Measurements from ENCODE around the gene APIP. TPM values are rescaled to one million over a fixed set of nuclear protein-coding genes. Genes with fewer than 3 reads are reported as not detected.

Gene APIP
- total RNA-seq, 1 donor from 2014 or later: 21.3 TPM

DNA sequence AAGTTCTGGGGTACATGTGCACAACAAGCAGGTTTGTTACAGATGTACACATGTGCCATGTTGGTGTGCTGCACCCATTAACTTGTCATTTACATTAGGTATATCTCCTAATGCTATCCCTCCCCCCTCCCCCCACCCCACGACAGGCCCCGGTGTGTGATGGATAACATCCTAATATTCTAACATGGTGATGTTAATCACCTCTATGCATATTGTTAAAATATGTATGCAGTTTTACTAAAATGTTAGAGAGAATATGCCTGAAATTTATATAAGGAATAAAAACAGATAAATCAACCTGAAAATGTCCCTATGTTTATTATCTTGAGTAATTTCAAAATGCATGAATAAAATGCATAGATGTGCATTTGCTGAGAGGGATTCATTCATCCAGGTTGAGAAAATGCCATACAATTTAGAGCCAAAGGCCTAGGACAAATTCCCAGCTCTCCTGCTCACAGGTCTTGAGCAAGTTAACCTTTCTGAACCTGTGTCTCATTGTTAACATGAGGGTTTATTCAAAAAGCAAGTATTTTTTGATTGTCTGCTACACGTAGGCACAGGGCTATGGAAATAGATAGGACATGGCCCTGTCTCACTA is 38.7 kb downstream of the APIP start:
- no peak overlapping the region for H3K4me3 Mint-ChIP-seq (ENCODE audit: unreplicated experiment)
- peaks cover 33% of the 10 kb centered on the region for H3K36me3 Mint-ChIP-seq (ENCODE audit: unreplicated experiment)
- no peaks in the 10 kb centered on the region for H3K27me3 Mint-ChIP-seq (ENCODE audit: unreplicated experiment)
- no peaks in the 10 kb centered on the region for H3K4me1 Mint-ChIP-seq (ENCODE audit: unreplicated experiment)
- H3K9me3 Mint-ChIP-seq (ENCODE audit: unreplicated experiment): peaks cover 8% of the 10 kb centered on the region
- no peak for DNase-seq (ENCODE audit: extremely low spot score, unreplicated experiment)
- no peak overlapping the region for H3K27ac Mint-ChIP-seq (ENCODE audit: unreplicated experiment)
- TF ChIP-seq, protein P1, sequence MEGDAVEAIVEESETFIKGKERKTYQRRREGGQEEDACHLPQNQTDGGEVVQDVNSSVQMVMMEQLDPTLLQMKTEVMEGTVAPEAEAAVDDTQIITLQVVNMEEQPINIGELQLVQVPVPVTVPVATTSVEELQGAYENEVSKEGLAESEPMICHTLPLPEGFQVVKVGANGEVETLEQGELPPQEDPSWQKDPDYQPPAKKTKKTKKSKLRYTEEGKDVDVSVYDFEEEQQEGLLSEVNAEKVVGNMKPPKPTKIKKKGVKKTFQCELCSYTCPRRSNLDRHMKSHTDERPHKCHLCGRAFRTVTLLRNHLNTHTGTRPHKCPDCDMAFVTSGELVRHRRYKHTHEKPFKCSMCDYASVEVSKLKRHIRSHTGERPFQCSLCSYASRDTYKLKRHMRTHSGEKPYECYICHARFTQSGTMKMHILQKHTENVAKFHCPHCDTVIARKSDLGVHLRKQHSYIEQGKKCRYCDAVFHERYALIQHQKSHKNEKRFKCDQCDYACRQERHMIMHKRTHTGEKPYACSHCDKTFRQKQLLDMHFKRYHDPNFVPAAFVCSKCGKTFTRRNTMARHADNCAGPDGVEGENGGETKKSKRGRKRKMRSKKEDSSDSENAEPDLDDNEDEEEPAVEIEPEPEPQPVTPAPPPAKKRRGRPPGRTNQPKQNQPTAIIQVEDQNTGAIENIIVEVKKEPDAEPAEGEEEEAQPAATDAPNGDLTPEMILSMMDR (IDR thresholded peaks at IDR 0.05): no peak

DNA sequence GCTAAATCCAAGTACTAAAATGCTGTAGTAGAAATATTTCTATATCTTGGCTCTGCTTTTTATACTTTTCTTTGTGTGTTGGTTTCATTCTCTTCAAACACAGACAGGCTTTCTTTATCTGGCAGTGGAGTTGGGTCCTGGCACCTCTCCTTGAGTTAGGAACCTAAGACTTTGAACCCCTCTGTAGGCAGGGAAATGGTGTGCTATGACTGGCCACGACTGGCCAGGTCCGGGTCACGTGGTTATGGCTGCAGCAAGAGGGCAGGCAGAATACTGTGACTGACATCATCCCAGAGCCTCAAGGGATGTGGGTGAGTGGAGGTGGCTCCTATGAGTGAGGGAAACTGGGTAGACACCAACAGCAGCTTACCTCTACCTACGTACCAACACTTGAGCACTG is 42.0 kb downstream of the APIP start:
- no peak for DNase-seq (ENCODE audit: extremely low spot score, unreplicated experiment)
- Mint-ChIP-seq H3K27ac (ENCODE audit: unreplicated experiment) (no peak overlapping the region), H3K4me3 (ENCODE audit: unreplicated experiment) (no peak overlapping the region), H3K4me1 (ENCODE audit: unreplicated experiment) (no peaks in the 10 kb centered on the region), H3K27me3 (ENCODE audit: unreplicated experiment) (no peaks in the 10 kb centered on the region), H3K9me3 (ENCODE audit: unreplicated experiment) (no peaks in the 10 kb centered on the region), H3K36me3 (ENCODE audit: unreplicated experiment) (peaks cover 18% of the 10 kb centered on the region)
- TF ChIP-seq, protein P1 (IDR thresholded peaks at IDR 0.05): no peak

DNA sequence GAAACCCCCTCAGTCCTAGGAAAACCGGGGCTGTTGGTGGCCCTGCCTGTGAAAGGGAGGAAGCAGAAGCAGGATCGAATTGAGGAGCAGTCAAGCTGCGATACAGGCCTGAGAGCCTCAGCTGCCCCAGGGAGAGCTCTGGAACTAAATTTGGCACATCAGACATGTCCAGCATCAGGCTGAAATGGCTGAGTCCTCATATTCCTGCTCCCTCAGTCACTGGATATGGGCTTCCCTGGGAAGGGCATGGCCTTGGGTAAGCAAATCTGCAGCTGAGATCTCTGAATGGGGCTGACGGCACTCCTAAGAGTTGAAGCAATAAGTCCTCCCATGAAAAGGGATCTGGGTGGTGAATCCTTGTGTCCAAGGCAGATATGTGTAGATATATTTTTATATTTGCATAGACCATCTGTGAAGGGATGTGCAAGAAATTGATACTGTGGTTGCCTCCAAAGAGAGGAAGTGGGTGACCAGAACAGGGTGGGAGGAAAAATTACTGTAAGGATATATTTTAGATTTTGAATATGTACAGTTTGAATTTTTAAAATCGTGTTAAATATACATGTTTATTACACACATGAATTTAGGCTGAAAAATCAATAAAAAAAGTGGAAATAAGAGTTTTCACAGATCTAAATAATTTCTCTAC is 45.5 kb downstream of the APIP start:
- Mint-ChIP-seq H3K27me3 (ENCODE audit: unreplicated experiment) (no peaks in the 10 kb centered on the region), H3K9me3 (ENCODE audit: unreplicated experiment) (no peaks in the 10 kb centered on the region), H3K36me3 (ENCODE audit: unreplicated experiment) (peaks cover 14% of the 10 kb centered on the region), H3K4me1 (ENCODE audit: unreplicated experiment) (no peaks in the 10 kb centered on the region), H3K27ac (ENCODE audit: unreplicated experiment) (no peak overlapping the region), H3K4me3 (ENCODE audit: unreplicated experiment) (no peak overlapping the region)
- TF ChIP-seq, protein P1 (IDR thresholded peaks at IDR 0.05): no peak
- DNase-seq (ENCODE audit: extremely low spot score, unreplicated experiment): no peak

DNA sequence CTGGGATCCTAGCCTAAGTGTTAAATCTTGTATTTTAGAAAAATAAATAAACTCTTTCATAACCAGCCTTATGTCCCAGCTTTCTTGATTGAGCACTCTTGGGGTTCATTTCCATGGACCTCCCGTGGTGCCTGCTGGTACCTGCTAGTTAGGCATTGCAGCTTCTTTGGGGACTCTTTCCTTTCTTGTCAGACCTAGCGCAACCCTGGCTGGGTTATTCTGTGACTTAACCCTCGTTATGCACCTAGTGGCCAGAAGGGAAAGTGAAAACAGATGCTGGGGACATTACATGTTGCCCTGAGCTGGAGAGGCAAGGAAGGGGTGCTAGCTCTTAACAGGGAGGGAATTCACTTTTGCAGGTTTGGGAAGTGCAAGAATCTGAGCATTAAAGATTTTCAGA is 46.8 kb downstream of the APIP start:
- Mint-ChIP-seq H3K9me3 (ENCODE audit: unreplicated experiment) (no peaks in the 10 kb centered on the region), H3K4me1 (ENCODE audit: unreplicated experiment) (no peaks in the 10 kb centered on the region), H3K4me3 (ENCODE audit: unreplicated experiment) (no peak overlapping the region), H3K36me3 (ENCODE audit: unreplicated experiment) (peaks cover 6% of the 10 kb centered on the region), H3K27ac (ENCODE audit: unreplicated experiment) (no peak overlapping the region), H3K27me3 (ENCODE audit: unreplicated experiment) (peaks cover 1% of the 10 kb centered on the region)
- DNase-seq (ENCODE audit: extremely low spot score, unreplicated experiment): no peak
- TF ChIP-seq, protein P1 (IDR thresholded peaks at IDR 0.05): peak; percentile 16

DNA sequence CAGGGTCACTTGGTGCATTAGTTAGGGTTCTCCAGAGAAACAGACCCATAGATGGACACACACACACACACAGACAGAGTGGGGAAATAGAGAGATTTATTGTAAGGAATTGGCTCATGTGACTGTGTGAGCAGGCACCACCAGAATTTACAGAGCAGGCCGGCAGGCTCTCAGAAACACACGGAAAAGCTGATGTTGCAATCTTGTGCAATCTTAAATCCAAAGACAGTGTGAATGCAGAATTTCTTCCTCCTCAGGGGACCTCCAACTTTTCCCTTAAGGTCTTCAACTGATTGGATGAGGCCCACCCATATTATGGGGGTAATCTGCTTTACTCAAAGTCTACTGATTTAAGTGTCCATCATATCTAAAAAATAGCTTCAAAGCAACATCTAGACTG is 49.8 kb downstream of the APIP start:
- H3K4me1 Mint-ChIP-seq (ENCODE audit: unreplicated experiment): no peaks in the 10 kb centered on the region
- TF ChIP-seq, protein P1 (IDR thresholded peaks at IDR 0.05): no peak
- H3K27me3 Mint-ChIP-seq (ENCODE audit: unreplicated experiment): peaks cover 10% of the 10 kb centered on the region
- H3K9me3 Mint-ChIP-seq (ENCODE audit: unreplicated experiment): no peaks in the 10 kb centered on the region
- no peak for DNase-seq (ENCODE audit: extremely low spot score, unreplicated experiment)
- H3K4me3 Mint-ChIP-seq (ENCODE audit: unreplicated experiment): no peak overlapping the region
- H3K36me3 Mint-ChIP-seq (ENCODE audit: unreplicated experiment): peaks cover 2% of the 10 kb centered on the region
- no peak overlapping the region for H3K27ac Mint-ChIP-seq (ENCODE audit: unreplicated experiment)

All from osteocyte (in vitro differentiated cells).